SK-N-SH treated with all-trans-retinoic acid at 6 μM for 48 hours (cell line): Measurements from ENCODE around the gene ACBD6.

Experiments
- ATAC-seq: fragments of 200-7000 bp; cut with Tn5 transposase; 3 replicates; pipeline ENCODE4 v1.9.1; 2020; ENCODE audit warnings: mild to moderate bottlenecking, moderate library complexity
- ARNTL ChIP-seq: fragments of 450-650 bp; formaldehyde crosslinking; IDR thresholded peaks from 2 replicates; pipeline ENCODE4 v1.5.0; 2020; ENCODE audit warnings: low read depth, mild to moderate bottlenecking, moderate library complexity, borderline replicate concordance
- BACH2 ChIP-seq: fragments of 250-450 bp; sonication (Bioruptor Pico); IDR thresholded peaks from 2 replicates; pipeline ENCODE4 v1.9.0; 2021; ENCODE audit warnings: mild to moderate bottlenecking, borderline replicate concordance
- CREB5 ChIP-seq: fragments of 250-450 bp; sonication (Bioruptor Pico); IDR thresholded peaks from 2 replicates; pipeline ENCODE4 v1.5.1; 2020; ENCODE audit warnings: low read depth, mild to moderate bottlenecking, moderate library complexity
- CSDC2 ChIP-seq: fragments of 250-450 bp; sonication (Bioruptor Pico); IDR thresholded peaks from 2 replicates; pipeline ENCODE4 v1.5.0; 2020; ENCODE audit warnings: mild to moderate bottlenecking, moderate library complexity
- ESRRG ChIP-seq: fragments of 250-450 bp; sonication (Bioruptor Pico); IDR thresholded peaks from 2 replicates; pipeline ENCODE4 v1.6.1; 2021; ENCODE audit warnings: mild to moderate bottlenecking
- GLIS3 ChIP-seq: fragments of 250-450 bp; sonication (Bioruptor Pico); IDR thresholded peaks from 2 replicates; pipeline ENCODE4 v1.5.0; 2020; ENCODE audit warnings: mild to moderate bottlenecking, moderate library complexity
- ISL1 ChIP-seq: fragments of 250-450 bp; sonication (Bioruptor Pico); IDR thresholded peaks from 2 replicates; pipeline ENCODE4 v2.1.2; 2022; ENCODE audit warnings: mild to moderate bottlenecking, moderate library complexity
- OSR1 ChIP-seq: fragments of 250-450 bp; sonication (Bioruptor Pico); IDR thresholded peaks from 2 replicates; pipeline ENCODE4 v1.8.0; 2022; ENCODE audit warnings: moderate library complexity, mild to moderate bottlenecking, inconsistent platforms
- POU6F1 ChIP-seq: fragments of 250-450 bp; sonication (Bioruptor Pico); IDR thresholded peaks from 2 replicates; pipeline ENCODE4 v1.8.0; 2021; ENCODE audit warnings: low read depth, mild to moderate bottlenecking, moderate library complexity, borderline replicate concordance
- PPARA ChIP-seq: fragments of 250-450 bp; sonication (Bioruptor Pico); IDR thresholded peaks from 2 replicates; pipeline ENCODE4 v1.5.0; 2020; ENCODE audit warnings: mild to moderate bottlenecking, borderline replicate concordance
- SNAI2 ChIP-seq: fragments of 250-450 bp; sonication (Bioruptor Pico); IDR thresholded peaks from 2 replicates; pipeline ENCODE4 v1.5.0; 2020; ENCODE audit warnings: mild to moderate bottlenecking, moderate library complexity
- TCF4 ChIP-seq: fragments of 250-450 bp; sonication (Bioruptor Pico); IDR thresholded peaks from 2 replicates; pipeline ENCODE4 v1.8.0; 2021; ENCODE audit warnings: mild to moderate bottlenecking, moderate library complexity, borderline replicate concordance
- TOX ChIP-seq: fragments of 250-450 bp; sonication (Bioruptor Pico); IDR thresholded peaks from 2 replicates; pipeline ENCODE4 v1.8.0; 2021; ENCODE audit warnings: mild to moderate bottlenecking, moderate library complexity, borderline replicate concordance
- TSHZ2 ChIP-seq: fragments of 250-450 bp; sonication (Bioruptor Pico); IDR thresholded peaks from 2 replicates; pipeline ENCODE4 v1.5.0; 2020; ENCODE audit warnings: mild to moderate bottlenecking, moderate library complexity
- ZC3H10 ChIP-seq: fragments of 250-450 bp; sonication (Bioruptor Pico); IDR thresholded peaks from 2 replicates; pipeline ENCODE4 v1.5.1; 2021; ENCODE audit warnings: mild to moderate bottlenecking, moderate library complexity
- ZFP3 ChIP-seq: fragments of 250-450 bp; sonication (Bioruptor Pico); IDR thresholded peaks from 2 replicates; pipeline ENCODE4 v1.5.0; 2020; ENCODE audit warnings: mild to moderate bottlenecking, moderate library complexity
- ZFP30 ChIP-seq: fragments of 450-650 bp; formaldehyde crosslinking; IDR thresholded peaks from 2 replicates; pipeline ENCODE4 v1.5.0; 2022; ENCODE audit warnings: mild to moderate bottlenecking, moderate library complexity
- ZNF565 ChIP-seq: fragments of 450-650 bp; formaldehyde crosslinking; conservative IDR thresholded peaks from 2 replicates; pipeline ENCODE4 v1.5.0; 2020; ENCODE audit warnings: low read depth, mild to moderate bottlenecking, moderate library complexity
- ZNF70 ChIP-seq: fragments of 450-650 bp; formaldehyde crosslinking; IDR thresholded peaks from 2 replicates; pipeline ENCODE4 v1.5.0; 2020; ENCODE audit warnings: mild to moderate bottlenecking, moderate library complexity
- ZNF8 ChIP-seq: fragments of 450-650 bp; formaldehyde crosslinking; IDR thresholded peaks from 2 replicates; pipeline ENCODE4 v1.5.0; 2020; ENCODE audit warnings: mild to moderate bottlenecking, moderate library complexity
- TF ChIP-seq, protein P1 (sequence below): fragments of 250-450 bp; sonication (Bioruptor Pico); IDR thresholded peaks from 2 replicates; pipeline ENCODE4 v1.5.1; 2021; ENCODE audit warnings: mild to moderate bottlenecking, moderate library complexity
- TF ChIP-seq, protein P2 (sequence below): fragments of 250-450 bp; sonication (Bioruptor Pico); IDR thresholded peaks from 2 replicates; pipeline ENCODE4 v1.8.0; 2020; ENCODE audit warnings: mild to moderate bottlenecking, moderate library complexity, borderline replicate concordance

The ACBD6 gene

GRCh38 chr1:180366371-180367068 lies 135.9 kb downstream of the ACBD6 start:
- ATAC-seq: peak; percentile 59
- TF ChIP-seq, protein P1, sequence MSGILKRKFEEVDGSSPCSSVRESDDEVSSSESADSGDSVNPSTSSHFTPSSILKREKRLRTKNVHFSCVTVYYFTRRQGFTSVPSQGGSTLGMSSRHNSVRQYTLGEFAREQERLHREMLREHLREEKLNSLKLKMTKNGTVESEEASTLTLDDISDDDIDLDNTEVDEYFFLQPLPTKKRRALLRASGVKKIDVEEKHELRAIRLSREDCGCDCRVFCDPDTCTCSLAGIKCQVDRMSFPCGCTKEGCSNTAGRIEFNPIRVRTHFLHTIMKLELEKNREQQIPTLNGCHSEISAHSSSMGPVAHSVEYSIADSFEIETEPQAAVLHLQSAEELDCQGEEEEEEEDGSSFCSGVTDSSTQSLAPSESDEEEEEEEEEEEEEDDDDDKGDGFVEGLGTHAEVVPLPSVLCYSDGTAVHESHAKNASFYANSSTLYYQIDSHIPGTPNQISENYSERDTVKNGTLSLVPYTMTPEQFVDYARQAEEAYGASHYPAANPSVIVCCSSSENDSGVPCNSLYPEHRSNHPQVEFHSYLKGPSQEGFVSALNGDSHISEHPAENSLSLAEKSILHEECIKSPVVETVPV (CRISPR knock-in tag): no peak
- no peak for TF ChIP-seq CREB5
- no peak for TF ChIP-seq PPARA (CRISPR knock-in tag)
- TF ChIP-seq TSHZ2 (CRISPR knock-in tag): no peak
- TF ChIP-seq ESRRG (CRISPR knock-in tag): no peak
- no peak for TF ChIP-seq SNAI2 (CRISPR knock-in tag)

- ATAC-seq: no peak
- TF ChIP-seq, protein P2, sequence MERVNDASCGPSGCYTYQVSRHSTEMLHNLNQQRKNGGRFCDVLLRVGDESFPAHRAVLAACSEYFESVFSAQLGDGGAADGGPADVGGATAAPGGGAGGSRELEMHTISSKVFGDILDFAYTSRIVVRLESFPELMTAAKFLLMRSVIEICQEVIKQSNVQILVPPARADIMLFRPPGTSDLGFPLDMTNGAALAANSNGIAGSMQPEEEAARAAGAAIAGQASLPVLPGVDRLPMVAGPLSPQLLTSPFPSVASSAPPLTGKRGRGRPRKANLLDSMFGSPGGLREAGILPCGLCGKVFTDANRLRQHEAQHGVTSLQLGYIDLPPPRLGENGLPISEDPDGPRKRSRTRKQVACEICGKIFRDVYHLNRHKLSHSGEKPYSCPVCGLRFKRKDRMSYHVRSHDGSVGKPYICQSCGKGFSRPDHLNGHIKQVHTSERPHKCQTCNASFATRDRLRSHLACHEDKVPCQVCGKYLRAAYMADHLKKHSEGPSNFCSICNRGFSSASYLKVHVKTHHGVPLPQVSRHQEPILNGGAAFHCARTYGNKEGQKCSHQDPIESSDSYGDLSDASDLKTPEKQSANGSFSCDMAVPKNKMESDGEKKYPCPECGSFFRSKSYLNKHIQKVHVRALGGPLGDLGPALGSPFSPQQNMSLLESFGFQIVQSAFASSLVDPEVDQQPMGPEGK (CRISPR knock-in tag): no peak
- TF ChIP-seq POU6F1: no peak
- TF ChIP-seq ZNF70 (CRISPR knock-in tag): no peak
- no peak for TF ChIP-seq ZNF565
- TF ChIP-seq GLIS3: no peak
- no peak for TF ChIP-seq ZFP3 (CRISPR knock-in tag)
- TF ChIP-seq BACH2: no peak
- no peak for TF ChIP-seq TOX (CRISPR knock-in tag)
- no peak for TF ChIP-seq ZNF8 (CRISPR knock-in tag)
- TF ChIP-seq SNAI2 (CRISPR knock-in tag): no peak
- TF ChIP-seq TCF4 (CRISPR knock-in tag): no peak
- no peak for TF ChIP-seq ZC3H10
Observed at GRCh38 chr1:180365039-180365438, 137.3 kb downstream of the ACBD6 start.

GRCh38 chr1:180363246-180363995 lies 139.0 kb downstream of the ACBD6 start:
- ATAC-seq: no peak
- TF ChIP-seq ZNF70 (CRISPR knock-in tag) (no peak), CSDC2 (CRISPR knock-in tag) (no peak), CREB5 (no peak), PPARA (CRISPR knock-in tag) (no peak), ZFP3 (CRISPR knock-in tag) (no peak), ARNTL (no peak), ZFP30 (CRISPR knock-in tag) (no peak), ZNF8 (CRISPR knock-in tag) (no peak), SNAI2 (CRISPR knock-in tag) (no peak), GLIS3 (no peak), ISL1 (CRISPR knock-in tag) (no peak), OSR1 (CRISPR knock-in tag) (no peak), BACH2 (no peak), ZC3H10 (no peak)
- TF ChIP-seq, protein P1 (CRISPR knock-in tag): no peak
- TF ChIP-seq, protein P2 (CRISPR knock-in tag): no peak
